ENCODE measurements around the gene AGO1. TPM values are rescaled to one million over a fixed set of nuclear protein-coding genes. Genes with fewer than 3 reads are reported as not detected.

AGO1 gene
- total RNA-seq, 1 donor, result 20.3 TPM

DNA sequence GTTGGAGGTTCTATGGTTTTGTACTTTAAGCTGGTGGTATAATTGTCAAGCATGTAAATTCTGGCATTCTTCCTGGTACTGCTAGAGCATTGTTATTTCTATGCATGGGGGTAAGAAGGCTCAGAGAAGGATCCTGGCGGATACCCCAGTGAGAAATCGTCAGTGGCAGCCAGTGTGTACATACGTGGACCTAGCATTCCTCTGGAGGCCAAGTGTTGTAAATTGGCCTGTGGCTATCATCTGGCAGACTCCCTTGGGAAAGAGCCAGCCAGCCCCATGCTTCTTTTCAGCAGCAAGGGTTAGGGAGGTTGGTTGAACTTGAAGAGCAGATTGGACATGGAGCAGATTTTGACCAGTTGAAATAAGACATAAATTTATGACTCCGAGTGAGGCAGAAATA, 42.7 kb downstream of the AGO1 start:
- TF ChIP-seq, protein P1, sequence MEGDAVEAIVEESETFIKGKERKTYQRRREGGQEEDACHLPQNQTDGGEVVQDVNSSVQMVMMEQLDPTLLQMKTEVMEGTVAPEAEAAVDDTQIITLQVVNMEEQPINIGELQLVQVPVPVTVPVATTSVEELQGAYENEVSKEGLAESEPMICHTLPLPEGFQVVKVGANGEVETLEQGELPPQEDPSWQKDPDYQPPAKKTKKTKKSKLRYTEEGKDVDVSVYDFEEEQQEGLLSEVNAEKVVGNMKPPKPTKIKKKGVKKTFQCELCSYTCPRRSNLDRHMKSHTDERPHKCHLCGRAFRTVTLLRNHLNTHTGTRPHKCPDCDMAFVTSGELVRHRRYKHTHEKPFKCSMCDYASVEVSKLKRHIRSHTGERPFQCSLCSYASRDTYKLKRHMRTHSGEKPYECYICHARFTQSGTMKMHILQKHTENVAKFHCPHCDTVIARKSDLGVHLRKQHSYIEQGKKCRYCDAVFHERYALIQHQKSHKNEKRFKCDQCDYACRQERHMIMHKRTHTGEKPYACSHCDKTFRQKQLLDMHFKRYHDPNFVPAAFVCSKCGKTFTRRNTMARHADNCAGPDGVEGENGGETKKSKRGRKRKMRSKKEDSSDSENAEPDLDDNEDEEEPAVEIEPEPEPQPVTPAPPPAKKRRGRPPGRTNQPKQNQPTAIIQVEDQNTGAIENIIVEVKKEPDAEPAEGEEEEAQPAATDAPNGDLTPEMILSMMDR (IDR thresholded peaks at IDR 0.05; ENCODE audit: insufficient read depth, low read length), result no peak
- H3K4me3 ChIP-seq (ENCODE audit: low read depth, low read length), result no peak overlapping the region
- DNase-seq (ENCODE audit: low read depth), result peak; percentile 96

DNA sequence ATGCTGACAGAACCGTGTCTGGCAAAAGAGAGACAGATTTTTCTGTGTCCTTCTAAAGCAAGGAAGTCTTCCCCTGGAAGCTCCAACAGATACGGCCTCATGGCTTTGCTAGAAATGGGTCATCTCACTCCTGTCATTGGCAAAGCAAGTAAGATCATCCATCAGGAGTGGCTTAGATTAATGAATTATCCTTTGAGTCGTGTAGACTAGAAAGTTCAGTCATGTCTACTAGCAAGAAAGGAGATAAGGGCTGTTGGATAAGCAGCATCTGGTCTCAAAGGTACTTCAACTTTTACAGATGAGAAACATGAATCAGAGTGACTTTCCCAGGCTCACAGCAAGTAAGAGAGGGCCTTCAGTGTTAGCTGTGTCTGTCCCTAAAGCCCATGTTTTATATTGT, 44.5 kb downstream of the AGO1 start:
- no peak overlapping the region for H3K4me3 ChIP-seq (ENCODE audit: low read depth, low read length)
- DNase-seq (ENCODE audit: low read depth), result no peak
- TF ChIP-seq, protein P1 (IDR thresholded peaks at IDR 0.05; ENCODE audit: insufficient read depth, low read length), result no peak

DNA sequence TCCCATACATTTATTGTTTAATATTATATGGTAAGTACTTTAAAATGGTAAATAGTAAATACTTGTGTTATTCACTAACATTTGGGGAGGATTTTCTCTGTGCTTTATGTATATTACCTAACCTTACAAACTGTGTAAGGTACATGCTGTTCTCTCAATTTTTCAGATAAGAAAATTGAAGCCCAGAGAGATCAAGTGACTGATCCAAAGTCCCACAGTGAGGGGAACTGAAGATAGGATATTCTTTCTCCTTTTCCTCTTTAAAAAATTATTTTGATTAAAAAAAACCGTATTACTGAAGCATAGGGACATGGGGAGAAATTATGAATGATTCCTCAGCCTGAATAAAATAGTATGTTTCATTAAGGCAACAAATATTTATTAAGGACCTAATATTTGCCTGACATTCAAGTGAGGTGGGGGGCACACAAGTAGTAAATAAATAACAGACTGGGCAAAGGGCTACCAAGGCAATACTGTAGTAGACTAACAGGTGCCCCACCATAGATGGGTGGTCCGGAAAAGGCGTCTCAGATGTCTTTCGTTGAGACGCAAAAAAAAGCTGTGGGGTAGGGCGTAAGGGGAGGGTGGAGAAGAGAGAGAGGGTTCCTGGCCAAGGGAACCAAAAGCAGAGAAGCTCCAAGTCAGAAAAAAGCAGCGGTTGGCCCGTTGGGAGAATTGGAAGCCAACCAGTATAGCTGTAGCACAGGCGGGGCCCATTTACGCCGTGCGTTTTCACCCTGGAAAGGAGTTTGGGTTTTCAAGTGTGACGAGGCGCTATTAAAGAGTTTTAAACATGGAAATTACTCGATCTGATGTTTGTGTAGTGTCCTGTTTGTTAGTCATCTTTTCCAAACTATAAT, 47.0 kb downstream of the AGO1 start:
- peak overlapping the region; percentile 89 for H3K4me3 ChIP-seq (ENCODE audit: low read depth, low read length)
- DNase-seq (ENCODE audit: low read depth), result peak; percentile 72
- TF ChIP-seq, protein P1 (IDR thresholded peaks at IDR 0.05; ENCODE audit: insufficient read depth, low read length), result no peak

DNA sequence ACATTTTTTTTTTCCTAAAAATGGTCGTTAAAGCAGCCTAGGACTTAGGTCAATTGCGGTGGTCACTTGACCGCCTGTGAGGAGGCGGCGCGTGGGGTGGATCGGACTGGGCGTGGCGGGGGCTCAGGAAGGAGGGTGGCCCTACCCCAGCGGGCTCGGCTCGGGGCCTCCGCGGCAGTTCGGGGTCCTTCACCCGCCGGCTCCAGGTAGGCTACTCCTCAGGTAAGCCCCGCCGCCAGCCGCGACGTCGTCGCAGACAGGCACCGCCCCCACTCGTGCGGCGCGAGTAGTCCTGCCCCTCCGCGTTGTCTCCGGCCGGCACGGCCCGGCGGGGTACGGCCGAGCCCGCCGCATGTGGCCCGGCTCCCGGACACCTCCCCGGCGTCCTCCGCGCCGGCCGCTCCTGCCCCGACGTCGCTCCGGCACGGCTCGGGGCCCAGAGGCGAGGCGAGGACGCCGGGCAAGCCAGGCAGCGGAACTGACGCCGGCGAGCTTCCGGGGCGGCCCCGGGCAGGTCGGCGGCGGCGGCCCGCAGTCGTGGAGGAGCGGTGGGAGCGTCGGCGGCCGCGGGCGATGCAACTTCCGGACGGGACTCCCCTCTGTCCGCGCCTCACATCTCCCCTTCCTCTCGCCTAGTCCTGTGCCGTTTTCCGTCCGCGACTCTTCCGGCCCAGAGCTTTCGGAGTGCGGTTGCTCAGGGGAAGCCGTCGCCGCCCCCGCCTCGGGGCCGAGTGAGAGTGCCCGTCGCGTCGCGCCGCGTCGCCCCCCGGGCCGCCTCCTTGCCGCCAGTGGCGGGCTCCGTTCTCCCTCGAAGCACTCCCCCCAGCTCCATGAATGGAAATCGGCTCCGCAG, 47.8 kb downstream of the AGO1 start, which contains the start of gene AGO3:
Gene AGO3, plus strand, starts transcription at position 513 of the 853 bp plus-strand sequence. Its CDS starts 322 bp downstream, at position 835.
- peak; percentile 61 for DNase-seq (ENCODE audit: low read depth)
- TF ChIP-seq, protein P1 (IDR thresholded peaks at IDR 0.05; ENCODE audit: insufficient read depth, low read length), result no peak
- H3K4me3 ChIP-seq (ENCODE audit: low read depth, low read length), result peak within 1 kb of the TSS; percentile 89

DNA sequence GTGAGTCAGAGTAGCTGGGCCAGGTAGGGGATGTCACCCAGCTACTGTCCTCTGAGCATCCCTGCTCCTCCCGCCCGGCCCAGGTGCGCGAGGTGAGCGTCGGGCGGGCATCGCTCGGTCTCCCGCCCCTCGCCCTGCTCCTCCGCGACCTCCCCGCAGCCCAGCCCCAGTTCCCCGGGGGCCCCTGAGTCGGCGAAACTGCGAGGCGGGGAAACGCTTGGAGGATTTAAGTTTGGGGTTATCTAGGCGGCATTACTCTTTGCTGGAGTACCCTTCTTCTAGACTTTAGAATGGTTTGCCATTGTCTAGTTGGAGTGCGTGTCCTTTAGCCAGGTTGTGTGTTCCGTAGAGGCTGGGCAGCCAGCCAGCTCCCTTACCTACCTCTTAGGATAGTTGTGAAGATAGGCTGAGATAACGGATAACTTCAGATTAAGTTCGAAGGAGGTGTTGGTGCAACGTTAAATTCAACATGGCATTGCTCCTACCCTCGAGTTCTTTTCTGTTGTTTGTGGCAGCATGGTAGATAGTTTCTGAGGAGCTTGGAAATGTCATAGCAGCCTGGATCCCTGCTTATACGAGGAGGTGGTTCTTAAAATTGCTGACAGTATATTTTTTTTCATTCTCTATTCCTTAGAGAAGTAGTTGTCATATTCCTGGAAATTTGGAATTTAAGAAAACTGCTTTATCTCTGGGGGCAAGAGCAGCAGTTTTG, 48.6 kb downstream of the AGO1 start:
- peak; percentile 14 for DNase-seq (ENCODE audit: low read depth)
- H3K4me3 ChIP-seq (ENCODE audit: low read depth, low read length), result peak overlapping the region; percentile 89
- TF ChIP-seq, protein P1 (IDR thresholded peaks at IDR 0.05; ENCODE audit: insufficient read depth, low read length), result no peak

DNA sequence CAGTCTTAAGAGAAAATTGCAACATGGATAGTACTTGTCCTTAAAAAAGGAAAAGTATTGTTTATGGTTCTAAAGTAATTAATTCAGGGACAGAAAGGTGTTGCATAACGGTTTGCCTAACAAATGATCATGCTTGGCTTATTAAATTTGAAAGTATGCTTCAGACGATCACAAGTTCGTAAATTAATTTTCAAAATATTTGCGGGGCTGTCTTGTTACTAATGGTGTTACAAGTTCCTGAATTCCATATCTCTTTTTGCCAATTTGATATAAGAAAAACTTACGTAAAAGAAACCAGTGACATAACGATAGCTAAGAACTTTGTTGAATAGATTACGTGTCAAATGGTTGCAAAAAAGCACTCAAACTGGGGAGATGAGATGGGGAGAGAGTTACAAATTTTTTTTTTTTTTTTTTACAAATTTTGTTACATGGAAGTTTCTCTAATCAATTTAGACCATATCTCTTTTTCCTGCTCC, 49.2 kb downstream of the AGO1 start:
- DNase-seq (ENCODE audit: low read depth), result peak; percentile 11
- peak overlapping the region; percentile 89 for H3K4me3 ChIP-seq (ENCODE audit: low read depth, low read length)
- TF ChIP-seq, protein P1 (IDR thresholded peaks at IDR 0.05; ENCODE audit: insufficient read depth, low read length), result no peak
